Neural cell (in vitro differentiated cells): Measurements from ENCODE around the gene MAN2C1. TPM values are rescaled to one million over a fixed set of nuclear protein-coding genes. Genes with fewer than 3 reads are reported as not detected.

ENCODE experiments used
- H2AFZ ChIP-seq: fragments of 200-600, 300-800 bp; sonication (generic), shearing (Covaris generic); 2 replicates; pipeline ENCODE4 v1.6.0; 2014; ENCODE audit warnings: low read depth, mild to moderate bottlenecking, antibody characterized with exemption, low read length, moderate library complexity
- H3F3A ChIP-seq: fragments of 200-600 bp; shearing (Covaris generic); 2 replicates; pipeline ENCODE4 v1.6.1; 2016; ENCODE audit warnings: mild to moderate bottlenecking, moderate library complexity, mixed read lengths, antibody characterized with exemption, low read length; ENCODE audit not compliant: insufficient read depth, poor library complexity, severe bottlenecking
- H3K27ac ChIP-seq: fragments of 200-600, 300-800 bp; sonication (generic), shearing (Covaris generic); 2 replicates; pipeline ENCODE4 v1.5.1; 2014; ENCODE audit warnings: mild to moderate bottlenecking, low read length, moderate library complexity
- H3K27me3 ChIP-seq: fragments of 300-800, 200-600 bp; sonication (generic), shearing (Covaris generic); 2 replicates; pipeline ENCODE4 v1.6.0; 2014; ENCODE audit warnings: mild to moderate bottlenecking, low read depth, low read length, moderate library complexity; ENCODE audit not compliant: insufficient read depth
- H3K36me3 ChIP-seq: fragments of 300-800, 200-600 bp; sonication (generic), shearing (Covaris generic); 2 replicates; pipeline ENCODE4 v1.5.1; 2014; ENCODE audit warnings: mild to moderate bottlenecking, antibody characterized with exemption, low read length, moderate library complexity; ENCODE audit not compliant: insufficient read depth
- H3K4me2 ChIP-seq: fragments of 300-800, 200-600 bp; sonication (generic), shearing (Covaris generic); 2 replicates; pipeline ENCODE4 v1.6.0; 2014; ENCODE audit warnings: mild to moderate bottlenecking, low read length
- H3K4me3 ChIP-seq: fragments of 300-800, 200-600 bp; sonication (generic), shearing (Covaris generic); 2 replicates; pipeline ENCODE4 v1.5.1; 2014; ENCODE audit warnings: mild to moderate bottlenecking, low read length, moderate library complexity
- H3K79me2 ChIP-seq: fragments of 200-600 bp; shearing (Covaris generic); replicated peaks from 2 replicates; pipeline ENCODE4 v1.6.0; 2014; ENCODE audit warnings: mild to moderate bottlenecking, low read length, moderate library complexity; ENCODE audit not compliant: insufficient read depth
- H3K9ac ChIP-seq: fragments of 300-800, 200-600 bp; sonication (generic), shearing (Covaris generic); 2 replicates; pipeline ENCODE4 v1.6.1; 2016; ENCODE audit warnings: mild to moderate bottlenecking, low read length, mixed read lengths
- H3K9me2 ChIP-seq: fragments of 200-600 bp; shearing (Covaris generic); 2 replicates; pipeline ENCODE4 v1.6.1; 2016; ENCODE audit warnings: mild to moderate bottlenecking, low read length, mixed read lengths; ENCODE audit not compliant: insufficient read depth
- H3K9me3 ChIP-seq: fragments of 200-600, 300-800 bp; sonication (generic), shearing (Covaris generic); 2 replicates; pipeline ENCODE4 v1.6.1; 2016; ENCODE audit warnings: mild to moderate bottlenecking, mixed run types, low read length, moderate library complexity, mixed read lengths
- H4K20me1 ChIP-seq: fragments of 200-600 bp; shearing (Covaris generic); 2 replicates; pipeline ENCODE4 v1.6.1; 2016; ENCODE audit warnings: mild to moderate bottlenecking, mixed run types; ENCODE audit not compliant: insufficient read depth
- EP300 ChIP-seq: fragments of 450-650 bp; conservative IDR thresholded peaks from 2 replicates; pipeline ENCODE4 v1.6.1; 2014; ENCODE audit warnings: antibody characterized with exemption, mild to moderate bottlenecking, moderate library complexity; ENCODE audit not compliant: poor library complexity, severe bottlenecking
- EZH2 ChIP-seq: fragments of 200-600, 300-800 bp; shearing (Covaris generic), sonication (generic); IDR thresholded peaks from 2 replicates; pipeline ENCODE4 v1.6.1; 2014; ENCODE audit warnings: antibody characterized with exemption, low read length, borderline replicate concordance, mild to moderate bottlenecking; ENCODE audit not compliant: insufficient read depth, poor library complexity, severe bottlenecking
- MXI1 ChIP-seq: fragments of 450-650 bp; conservative IDR thresholded peaks from 2 replicates; pipeline ENCODE4 v1.6.1; 2014; ENCODE audit warnings: antibody characterized with exemption, mild to moderate bottlenecking; ENCODE audit not compliant: poor library complexity, severe bottlenecking
- POLR2AphosphoS5 ChIP-seq: IDR thresholded peaks from 2 replicates; pipeline ENCODE4 v1.6.1; 2012
- RAD21 ChIP-seq: fragments of 450-650 bp; conservative IDR thresholded peaks from 2 replicates; pipeline ENCODE4 v1.6.1; 2014; ENCODE audit warnings: antibody characterized with exemption, mild to moderate bottlenecking, moderate library complexity
- SMC3 ChIP-seq: fragments of 450-650 bp; conservative IDR thresholded peaks from 2 replicates; pipeline ENCODE4 v1.6.1; 2014; ENCODE audit warnings: antibody characterized with exemption, mild to moderate bottlenecking, moderate library complexity; ENCODE audit not compliant: poor library complexity
- TAF1 ChIP-seq: IDR thresholded peaks from 2 replicates; pipeline ENCODE4 v1.6.1; 2012; ENCODE audit warnings: low read depth
- polyA plus RNA-seq: library from polyadenylated mRNA; depleted of rRNA; stranded (reverse); fragments of >200 nt; gene quantifications from 2 replicates; pipeline ENCODE4 v1.2.3, GENCODE V29; 2014
- TF ChIP-seq, protein P1 (sequence below): fragments of 450-650 bp; IDR thresholded peaks from 2 replicates; pipeline ENCODE4 v1.5.1; 2014; ENCODE audit warnings: antibody characterized with exemption, mild to moderate bottlenecking, moderate library complexity; ENCODE audit not compliant: poor library complexity, severe bottlenecking
- TF ChIP-seq, protein P2 (sequence below): IDR thresholded peaks from 2 replicates; pipeline ENCODE4 v1.6.1; 2012; ENCODE audit warnings: borderline replicate concordance

MAN2C1 gene
- polyA plus RNA-seq, 1 donor from 2014 or later: 261 TPM

DNA sequence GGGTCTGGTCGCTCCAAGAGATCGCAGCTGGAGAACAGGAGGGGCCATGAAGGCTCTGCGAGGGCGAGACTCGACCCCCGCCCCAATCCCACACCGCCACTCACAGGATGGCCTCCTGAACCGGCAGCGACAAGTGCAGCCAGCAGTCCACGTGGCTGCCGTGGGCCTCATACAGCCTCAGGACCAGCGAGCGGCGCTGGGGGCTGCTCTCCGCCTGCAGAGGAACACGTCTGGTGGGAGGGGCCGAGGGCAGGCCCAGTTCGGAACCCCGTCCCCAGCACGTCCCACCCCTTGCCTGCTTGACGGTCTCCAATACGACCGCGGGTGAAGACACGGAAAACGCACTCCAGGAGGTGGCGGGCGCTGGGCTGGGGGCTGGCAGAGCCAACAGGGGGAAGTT lies 12.4 kb downstream of the MAN2C1 start:
- H3F3A ChIP-seq: no peaks in the 10 kb centered on the region
- no peaks in the 10 kb centered on the region for H3K9me2 ChIP-seq
- H3K79me2 ChIP-seq: no peaks in the 10 kb centered on the region
- TF ChIP-seq EZH2 (no peak), EP300 (no peak), TAF1 (no peak), MXI1 (no peak), RAD21 (no peak), POLR2AphosphoS5 (no peak), SMC3 (no peak)
- TF ChIP-seq, protein P1, sequence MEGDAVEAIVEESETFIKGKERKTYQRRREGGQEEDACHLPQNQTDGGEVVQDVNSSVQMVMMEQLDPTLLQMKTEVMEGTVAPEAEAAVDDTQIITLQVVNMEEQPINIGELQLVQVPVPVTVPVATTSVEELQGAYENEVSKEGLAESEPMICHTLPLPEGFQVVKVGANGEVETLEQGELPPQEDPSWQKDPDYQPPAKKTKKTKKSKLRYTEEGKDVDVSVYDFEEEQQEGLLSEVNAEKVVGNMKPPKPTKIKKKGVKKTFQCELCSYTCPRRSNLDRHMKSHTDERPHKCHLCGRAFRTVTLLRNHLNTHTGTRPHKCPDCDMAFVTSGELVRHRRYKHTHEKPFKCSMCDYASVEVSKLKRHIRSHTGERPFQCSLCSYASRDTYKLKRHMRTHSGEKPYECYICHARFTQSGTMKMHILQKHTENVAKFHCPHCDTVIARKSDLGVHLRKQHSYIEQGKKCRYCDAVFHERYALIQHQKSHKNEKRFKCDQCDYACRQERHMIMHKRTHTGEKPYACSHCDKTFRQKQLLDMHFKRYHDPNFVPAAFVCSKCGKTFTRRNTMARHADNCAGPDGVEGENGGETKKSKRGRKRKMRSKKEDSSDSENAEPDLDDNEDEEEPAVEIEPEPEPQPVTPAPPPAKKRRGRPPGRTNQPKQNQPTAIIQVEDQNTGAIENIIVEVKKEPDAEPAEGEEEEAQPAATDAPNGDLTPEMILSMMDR: no peak
- TF ChIP-seq, protein P2, sequence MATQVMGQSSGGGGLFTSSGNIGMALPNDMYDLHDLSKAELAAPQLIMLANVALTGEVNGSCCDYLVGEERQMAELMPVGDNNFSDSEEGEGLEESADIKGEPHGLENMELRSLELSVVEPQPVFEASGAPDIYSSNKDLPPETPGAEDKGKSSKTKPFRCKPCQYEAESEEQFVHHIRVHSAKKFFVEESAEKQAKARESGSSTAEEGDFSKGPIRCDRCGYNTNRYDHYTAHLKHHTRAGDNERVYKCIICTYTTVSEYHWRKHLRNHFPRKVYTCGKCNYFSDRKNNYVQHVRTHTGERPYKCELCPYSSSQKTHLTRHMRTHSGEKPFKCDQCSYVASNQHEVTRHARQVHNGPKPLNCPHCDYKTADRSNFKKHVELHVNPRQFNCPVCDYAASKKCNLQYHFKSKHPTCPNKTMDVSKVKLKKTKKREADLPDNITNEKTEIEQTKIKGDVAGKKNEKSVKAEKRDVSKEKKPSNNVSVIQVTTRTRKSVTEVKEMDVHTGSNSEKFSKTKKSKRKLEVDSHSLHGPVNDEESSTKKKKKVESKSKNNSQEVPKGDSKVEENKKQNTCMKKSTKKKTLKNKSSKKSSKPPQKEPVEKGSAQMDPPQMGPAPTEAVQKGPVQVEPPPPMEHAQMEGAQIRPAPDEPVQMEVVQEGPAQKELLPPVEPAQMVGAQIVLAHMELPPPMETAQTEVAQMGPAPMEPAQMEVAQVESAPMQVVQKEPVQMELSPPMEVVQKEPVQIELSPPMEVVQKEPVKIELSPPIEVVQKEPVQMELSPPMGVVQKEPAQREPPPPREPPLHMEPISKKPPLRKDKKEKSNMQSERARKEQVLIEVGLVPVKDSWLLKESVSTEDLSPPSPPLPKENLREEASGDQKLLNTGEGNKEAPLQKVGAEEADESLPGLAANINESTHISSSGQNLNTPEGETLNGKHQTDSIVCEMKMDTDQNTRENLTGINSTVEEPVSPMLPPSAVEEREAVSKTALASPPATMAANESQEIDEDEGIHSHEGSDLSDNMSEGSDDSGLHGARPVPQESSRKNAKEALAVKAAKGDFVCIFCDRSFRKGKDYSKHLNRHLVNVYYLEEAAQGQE: no peak
- H3K36me3 ChIP-seq: no peaks in the 10 kb centered on the region
- no peak overlapping the region for H2AFZ ChIP-seq
- H3K4me3 ChIP-seq: no peak overlapping the region
- no peaks in the 10 kb centered on the region for H4K20me1 ChIP-seq
- no peaks in the 10 kb centered on the region for H3K27me3 ChIP-seq
- H3K27ac ChIP-seq: no peak overlapping the region
- no peak overlapping the region for H3K4me2 ChIP-seq
- no peaks in the 10 kb centered on the region for H3K9me3 ChIP-seq
- H3K9ac ChIP-seq: no peak overlapping the region

DNA sequence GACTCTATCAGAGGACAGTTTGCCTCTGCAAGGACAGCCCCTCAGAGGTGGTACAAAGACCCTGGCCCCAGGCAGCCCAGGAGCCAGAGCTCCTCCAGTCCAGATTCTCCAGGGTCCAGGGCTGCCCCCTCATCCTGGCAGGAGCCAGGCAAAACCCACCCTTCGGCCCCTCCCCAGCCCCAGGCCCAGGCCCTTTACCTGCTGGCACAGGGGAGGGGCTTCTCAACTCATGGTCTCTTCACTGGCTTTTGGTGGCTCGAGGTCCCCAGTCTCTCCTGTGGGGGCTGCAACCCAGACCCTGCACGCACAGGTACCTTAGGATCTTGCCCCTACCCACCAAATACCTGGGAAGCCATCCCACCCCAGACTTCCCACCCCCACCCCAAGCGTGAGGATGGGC lies 13.0 kb downstream of the MAN2C1 start:
- no peak overlapping the region for H3K4me2 ChIP-seq
- no peak overlapping the region for H3K9ac ChIP-seq
- no peaks in the 10 kb centered on the region for H3K27me3 ChIP-seq
- no peaks in the 10 kb centered on the region for H3K9me3 ChIP-seq
- H3K79me2 ChIP-seq: no peaks in the 10 kb centered on the region
- TF ChIP-seq EP300: no peak
- TF ChIP-seq RAD21: no peak
- TF ChIP-seq, protein P1: no peak
- TF ChIP-seq MXI1: no peak
- TF ChIP-seq, protein P2: no peak
- TF ChIP-seq POLR2AphosphoS5: no peak
- TF ChIP-seq SMC3: no peak
- no peak for TF ChIP-seq EZH2
- no peak for TF ChIP-seq TAF1
- H2AFZ ChIP-seq: no peak overlapping the region
- no peaks in the 10 kb centered on the region for H4K20me1 ChIP-seq
- H3K27ac ChIP-seq: no peak overlapping the region
- H3K9me2 ChIP-seq: no peaks in the 10 kb centered on the region
- H3K36me3 ChIP-seq: no peaks in the 10 kb centered on the region
- no peak overlapping the region for H3K4me3 ChIP-seq
- H3F3A ChIP-seq: no peaks in the 10 kb centered on the region
